ENCODE measurements around the gene LRP11. TPM values are rescaled to one million over a fixed set of nuclear protein-coding genes. Genes with fewer than 3 reads are reported as not detected.

LRP11 gene
- total and polyA plus RNA-seq, 4 donors: 15.8 to 39.5 (median 26.5) TPM

- Histone ChIP-seq H3K9me3 (ENCODE audit: control insufficient read depth in 4 of 4, insufficient read depth in 3 of 4, low read length in 3 of 4) (no peaks in the 10 kb centered on the region), H3K27me3 (ENCODE audit: control insufficient read depth in 3 of 3, insufficient read depth in 3 of 3, low read length in 2 of 3) (no peaks in the 10 kb centered on the region), H3K27ac (ENCODE audit: low read depth in 1 of 2, low read length in 1 of 2) (no peak overlapping the region), H3K4me3 (no peak overlapping the region), H3K4me1 (ENCODE audit: control insufficient read depth in 5 of 5, insufficient read depth in 5 of 5, low read length in 5 of 5) (peaks cover 0 to 8% (median 0%) of the 10 kb centered on the region in 5 donors), H3K36me3 (ENCODE audit: control insufficient read depth in 4 of 4, insufficient read depth in 4 of 4, low read length in 4 of 4) (no peaks in the 10 kb centered on the region), H3K9ac (ENCODE audit: insufficient read depth in 1 of 2, low read length in 2 of 2) (no peak overlapping the region)
- DNase-seq (peak; percentile 72 to 80 (median 73)), ATAC-seq (ENCODE audit: insufficient read depth, low FRiP score) (peak; percentile 43)
- TF ChIP-seq CTCF (IDR thresholded peaks at IDR 0.05; ENCODE audit: control extremely low read depth, extremely low read depth): no peak
- 53 to 68% methylated on average over 11 of the region's 11 CpGs for WGBS, 2 donors
These were observed 20.1 kb upstream of the LRP11 start for GRCh38 chr6:149884215-149884614.

- no peak overlapping the region for H3K27ac ChIP-seq (ENCODE audit: low read depth in 1 of 2, low read length in 1 of 2)
- no peaks in the 10 kb centered on the region for H3K27me3 ChIP-seq (ENCODE audit: control insufficient read depth in 3 of 3, insufficient read depth in 3 of 3, low read length in 2 of 3)
- ATAC-seq (ENCODE audit: insufficient read depth, low FRiP score): no peak
- no peaks in the 10 kb centered on the region for H3K36me3 ChIP-seq (ENCODE audit: control insufficient read depth in 4 of 4, insufficient read depth in 4 of 4, low read length in 4 of 4)
- H3K9ac ChIP-seq (ENCODE audit: insufficient read depth in 1 of 2, low read length in 2 of 2): no peak overlapping the region
- no peak for DNase-seq
- 93 to 97% methylated on average over 2 of the region's 2 CpGs for WGBS, 2 donors
- no peak for TF ChIP-seq CTCF (IDR thresholded peaks at IDR 0.05; ENCODE audit: control extremely low read depth, extremely low read depth)
- no peaks in the 10 kb centered on the region for H3K9me3 ChIP-seq (ENCODE audit: control insufficient read depth in 4 of 4, insufficient read depth in 3 of 4, low read length in 3 of 4)
- no peak overlapping the region for H3K4me3 ChIP-seq
- H3K4me1 ChIP-seq (ENCODE audit: control insufficient read depth in 5 of 5, insufficient read depth in 5 of 5, low read length in 5 of 5): peaks cover 0 to 8% (median 0%) of the 10 kb centered on the region in 5 donors
These were observed 17.7 kb upstream of the LRP11 start for GRCh38 chr6:149881860-149882259.

GRCh38 chr6:149881066-149881766 lies 17.1 kb upstream of the LRP11 start:
- Histone ChIP-seq H3K27ac (ENCODE audit: low read depth in 1 of 2, low read length in 1 of 2) (no peak overlapping the region), H3K9ac (ENCODE audit: insufficient read depth in 1 of 2, low read length in 2 of 2) (no peak overlapping the region), H3K36me3 (ENCODE audit: control insufficient read depth in 4 of 4, insufficient read depth in 4 of 4, low read length in 4 of 4) (no peaks in the 10 kb centered on the region), H3K27me3 (ENCODE audit: control insufficient read depth in 3 of 3, insufficient read depth in 3 of 3, low read length in 2 of 3) (no peaks in the 10 kb centered on the region), H3K4me1 (ENCODE audit: control insufficient read depth in 5 of 5, insufficient read depth in 5 of 5, low read length in 5 of 5) (peaks cover 0 to 8% (median 0%) of the 10 kb centered on the region in 5 donors), H3K4me3 (no peak overlapping the region), H3K9me3 (ENCODE audit: control insufficient read depth in 4 of 4, insufficient read depth in 3 of 4, low read length in 3 of 4) (no peaks in the 10 kb centered on the region)
- DNase-seq: no peak
- no peak for ATAC-seq (ENCODE audit: insufficient read depth, low FRiP score)
- no peak for TF ChIP-seq CTCF (IDR thresholded peaks at IDR 0.05; ENCODE audit: control extremely low read depth, extremely low read depth)
- WGBS, 2 donors: 89 to 96% methylated on average over 10 of the region's 10 CpGs

- Histone ChIP-seq H3K27me3 (ENCODE audit: control insufficient read depth in 3 of 3, insufficient read depth in 3 of 3, low read length in 2 of 3) (no peaks in the 10 kb centered on the region), H3K9me3 (ENCODE audit: control insufficient read depth in 4 of 4, insufficient read depth in 3 of 4, low read length in 3 of 4) (no peaks in the 10 kb centered on the region), H3K27ac (ENCODE audit: low read depth in 1 of 2, low read length in 1 of 2) (no peak overlapping the region), H3K4me1 (ENCODE audit: control insufficient read depth in 5 of 5, insufficient read depth in 5 of 5, low read length in 5 of 5) (no peaks in the 10 kb centered on the region), H3K36me3 (ENCODE audit: control insufficient read depth in 4 of 4, insufficient read depth in 4 of 4, low read length in 4 of 4) (no peaks in the 10 kb centered on the region), H3K4me3 (no peak overlapping the region), H3K9ac (ENCODE audit: insufficient read depth in 1 of 2, low read length in 2 of 2) (no peak overlapping the region)
- WGBS, 2 donors: 93 to 95% methylated on average over 1 of the region's 1 CpG
- ATAC-seq (ENCODE audit: insufficient read depth, low FRiP score) (no peak), DNase-seq (no peak)
- TF ChIP-seq CTCF (IDR thresholded peaks at IDR 0.05; ENCODE audit: control extremely low read depth, extremely low read depth): no peak
These were observed 13.5 kb upstream of the LRP11 start for GRCh38 chr6:149877659-149878058.

Data from lung (tissue), 12 donors.